ENCODE results near the gene COLEC11.

DNA sequence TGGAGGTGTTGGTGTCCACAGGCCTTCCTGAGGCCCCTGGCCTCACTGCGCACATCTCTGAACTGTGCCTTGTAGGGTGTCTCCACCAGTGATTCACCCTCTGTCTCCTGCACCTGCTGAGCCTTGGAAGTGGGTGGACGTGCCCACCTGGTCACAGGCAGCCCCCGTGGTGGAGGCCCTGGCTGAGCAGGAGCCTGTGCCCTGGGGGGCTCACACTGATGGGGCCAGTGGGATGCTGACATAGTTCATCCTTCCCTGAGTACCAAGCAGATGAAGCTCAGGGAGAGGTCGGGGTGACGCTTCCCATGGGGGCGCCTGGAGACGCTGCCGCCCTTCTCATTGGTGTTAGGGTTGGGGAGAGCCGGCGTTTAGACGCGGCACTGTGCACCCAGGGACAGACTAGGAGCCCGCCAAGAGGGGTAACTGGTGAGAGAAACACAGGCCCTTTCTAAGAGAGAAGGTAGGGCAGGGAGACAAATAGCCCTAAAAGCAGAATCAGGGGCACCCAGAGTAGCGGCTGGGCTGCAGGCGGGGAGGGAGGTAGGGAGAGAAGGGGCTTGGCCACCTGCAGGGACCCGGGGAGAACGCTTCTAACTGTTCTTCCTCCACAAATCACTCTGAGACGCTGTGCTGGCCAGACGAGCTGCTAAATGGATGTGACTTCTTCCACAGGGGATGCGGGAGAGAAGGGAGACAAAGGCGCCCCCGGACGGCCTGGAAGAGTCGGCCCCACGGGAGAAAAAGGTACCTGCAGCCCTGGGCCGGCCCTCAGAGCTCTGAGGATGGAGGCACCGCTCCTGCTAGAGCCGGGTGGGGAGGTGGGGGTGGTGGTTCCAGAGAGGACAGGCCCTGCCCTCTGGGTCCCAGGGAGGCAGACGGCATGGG is 18.0 kb downstream of the COLEC11 start:
- TF ChIP-seq POLR2A (IDR thresholded peaks at IDR 0.05) = no peak
- TF ChIP-seq, protein P1, sequence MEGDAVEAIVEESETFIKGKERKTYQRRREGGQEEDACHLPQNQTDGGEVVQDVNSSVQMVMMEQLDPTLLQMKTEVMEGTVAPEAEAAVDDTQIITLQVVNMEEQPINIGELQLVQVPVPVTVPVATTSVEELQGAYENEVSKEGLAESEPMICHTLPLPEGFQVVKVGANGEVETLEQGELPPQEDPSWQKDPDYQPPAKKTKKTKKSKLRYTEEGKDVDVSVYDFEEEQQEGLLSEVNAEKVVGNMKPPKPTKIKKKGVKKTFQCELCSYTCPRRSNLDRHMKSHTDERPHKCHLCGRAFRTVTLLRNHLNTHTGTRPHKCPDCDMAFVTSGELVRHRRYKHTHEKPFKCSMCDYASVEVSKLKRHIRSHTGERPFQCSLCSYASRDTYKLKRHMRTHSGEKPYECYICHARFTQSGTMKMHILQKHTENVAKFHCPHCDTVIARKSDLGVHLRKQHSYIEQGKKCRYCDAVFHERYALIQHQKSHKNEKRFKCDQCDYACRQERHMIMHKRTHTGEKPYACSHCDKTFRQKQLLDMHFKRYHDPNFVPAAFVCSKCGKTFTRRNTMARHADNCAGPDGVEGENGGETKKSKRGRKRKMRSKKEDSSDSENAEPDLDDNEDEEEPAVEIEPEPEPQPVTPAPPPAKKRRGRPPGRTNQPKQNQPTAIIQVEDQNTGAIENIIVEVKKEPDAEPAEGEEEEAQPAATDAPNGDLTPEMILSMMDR (IDR thresholded peaks at IDR 0.05 in 8 of 11, conservative IDR thresholded peaks at IDR 0.05 in 3 of 11) = no peak

Data from spleen (tissue), 7 donors.